ENCODE data around the gene DLX1.

GRCh38 chr2:172097557-172098131, 12.3 kb downstream of the DLX1 start:
- TF ChIP-seq CTCF (IDR thresholded peaks at IDR 0.05) (no peak), POLR2A (IDR thresholded peaks at IDR 0.05) (no peak)
